Nucleus accumbens (tissue), 56 donors: ENCODE data around the gene SLC45A3.

Source experiments
- DNase-seq, 56 donors: peaks; one replicate each; lab custom pipeline; 2025; lab: John Stamatoyannopoulos, UW

SLC45A3 gene

GRCh38 chr1:205670611-205671430 lies 9.5 kb downstream of the SLC45A3 start:
- DNase-seq, result peak in 1 of 56 donors; percentile 37

GRCh38 chr1:205670150-205670446 lies 10.2 kb downstream of the SLC45A3 start:
- DNase-seq, result peak in 16 of 56 donors; percentile 19 to 66 (median 48)

GRCh38 chr1:205669341-205670149 lies 10.8 kb downstream of the SLC45A3 start:
- DNase-seq, result peak in 38 of 56 donors; percentile 14 to 85 (median 54)

GRCh38 chr1:205668951-205669340 lies 11.4 kb downstream of the SLC45A3 start:
- DNase-seq, result peak in 3 of 56 donors; percentile 24 to 63 (median 24)

GRCh38 chr1:205667909-205668643 lies 12.2 kb downstream of the SLC45A3 start:
- peak in 23 of 56 donors; percentile 24 to 65 (median 42) for DNase-seq

GRCh38 chr1:205666372-205667166 lies 13.7 kb downstream of the SLC45A3 start:
- no peak for DNase-seq

GRCh38 chr1:205665201-205666045 lies 14.9 kb downstream of the SLC45A3 start:
- no peak for DNase-seq

- peak in 1 of 56 donors; percentile 34 for DNase-seq
Measured at GRCh38 chr1:205664399-205665017, 15.8 kb downstream of the SLC45A3 start.

GRCh38 chr1:205663286-205663936 lies 16.9 kb downstream of the SLC45A3 start:
- peak in 1 of 56 donors; percentile 10 for DNase-seq

- DNase-seq, result no peak
Measured at GRCh38 chr1:205662791-205663190, 17.5 kb downstream of the SLC45A3 start.

GRCh38 chr1:205662135-205662738 lies 18.1 kb downstream of the SLC45A3 start:
- no peak for DNase-seq

GRCh38 chr1:205661429-205662134 lies 18.7 kb downstream of the SLC45A3 start:
- no peak for DNase-seq

GRCh38 chr1:205660361-205660760 lies 19.9 kb downstream of the SLC45A3 start:
- no peak for DNase-seq

- DNase-seq, result peak in 51 of 56 donors; percentile 34 to 90 (median 71)
Measured at GRCh38 chr1:205658943-205659581, 21.2 kb downstream of the SLC45A3 start.

GRCh38 chr1:205656236-205656635 lies 24.1 kb downstream of the SLC45A3 start:
- no peak for DNase-seq

GRCh38 chr1:205652984-205653383 lies 27.3 kb downstream of the SLC45A3 start:
- no peak for DNase-seq

GRCh38 chr1:205650241-205650640 lies 30.1 kb downstream of the SLC45A3 start:
- no peak for DNase-seq
